Measurements from ENCODE around the gene SLC19A1. TPM values are rescaled to one million over a fixed set of nuclear protein-coding genes. Genes with fewer than 3 reads are reported as not detected.

Gene SLC19A1
- total RNA-seq, 2 donors from 2014 or later: 5.4 to 8.6 TPM

DNA sequence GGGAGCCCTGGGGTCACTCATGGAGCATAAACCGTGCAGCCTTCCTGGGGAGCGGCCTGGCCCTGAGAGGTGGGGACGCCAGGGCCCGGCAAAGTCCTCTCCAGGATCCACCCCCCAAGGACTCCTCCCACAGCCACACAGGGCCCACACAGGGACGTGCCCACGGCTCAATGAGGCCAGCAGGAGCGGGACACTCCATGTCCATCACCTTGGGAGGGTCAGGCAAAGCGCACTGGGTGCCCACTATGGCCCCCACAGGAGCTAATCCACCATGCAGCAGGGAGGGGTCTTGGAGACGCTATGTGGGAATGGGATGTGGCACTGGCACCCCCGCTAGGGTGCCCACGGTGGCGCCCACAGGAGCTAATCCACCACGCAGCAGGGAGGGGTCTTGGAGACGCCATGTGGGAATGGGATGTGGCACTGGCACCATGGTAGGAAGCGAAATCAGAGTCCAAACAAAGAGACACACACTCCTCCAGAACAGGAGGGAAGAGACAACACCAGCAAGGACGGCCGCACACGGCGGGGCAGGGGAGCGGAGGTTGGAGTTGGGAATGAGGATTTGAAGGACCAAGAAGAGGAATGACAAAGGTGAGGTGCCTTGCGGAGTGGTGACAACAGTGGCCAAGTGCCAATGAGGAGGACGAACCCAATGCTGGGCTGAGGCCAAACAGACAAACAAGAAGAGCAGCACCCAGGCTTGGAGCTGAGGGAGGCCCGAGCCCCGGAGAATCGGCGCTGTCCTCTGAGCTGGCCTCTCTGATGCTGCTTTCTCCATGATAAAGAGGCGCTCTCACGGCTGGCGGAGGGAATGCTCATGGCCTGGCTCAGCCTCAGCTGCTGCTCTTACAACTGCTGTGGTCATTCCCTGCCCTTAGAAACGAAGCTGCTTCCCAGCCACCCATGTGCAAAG is 18.1 kb upstream of the SLC19A1 start:
- no peak for DNase-seq
- no peak for ATAC-seq
- intact Hi-C loops (cut with DNase I): no loop called here

DNA sequence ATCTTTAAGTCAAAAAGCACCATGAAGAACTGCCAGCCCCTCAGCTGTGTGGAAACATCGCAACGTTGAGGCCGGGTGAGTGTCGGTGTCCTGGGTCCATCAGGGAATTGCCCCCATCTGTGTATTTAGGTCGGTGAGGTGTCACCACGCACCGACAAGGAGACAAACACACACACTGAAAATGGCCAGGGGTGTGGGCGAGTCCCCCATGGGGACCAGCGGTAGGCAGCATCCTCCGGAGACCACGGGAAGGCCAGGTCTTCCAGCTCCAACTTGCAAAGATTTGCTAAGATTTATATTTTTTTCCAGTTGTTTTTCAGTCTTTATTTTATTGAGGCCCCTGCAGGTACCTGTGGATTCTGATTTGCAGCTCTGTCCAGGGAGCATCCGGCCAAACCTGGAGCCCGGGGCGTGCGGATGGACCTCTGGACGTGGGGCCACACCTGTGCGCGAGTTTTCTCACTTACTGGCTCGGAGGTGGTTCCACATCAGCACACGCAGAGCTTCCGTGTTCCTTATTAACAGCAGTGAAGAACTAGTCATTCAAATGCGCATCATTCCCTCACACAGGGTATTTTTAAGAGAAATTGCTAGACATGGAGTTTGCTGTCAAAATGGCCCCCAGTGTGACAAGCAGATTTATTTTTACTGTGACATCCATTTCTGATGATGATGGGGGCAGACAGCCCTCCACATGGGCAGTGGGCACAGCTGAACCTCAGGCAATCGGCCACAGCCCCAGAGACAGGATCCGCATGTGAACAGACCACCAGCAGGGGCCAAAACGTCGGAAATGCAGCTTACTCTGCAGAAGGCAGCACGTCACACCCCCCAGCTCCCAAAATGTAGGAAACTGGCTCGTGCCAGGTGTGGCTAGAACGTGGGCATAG is 17.2 kb upstream of the SLC19A1 start:
- intact Hi-C loops (cut with DNase I): loop anchor here in 1 of 2 donors (5.0 kb wide), 2 partner anchors 38 to 363 kb away; no protein-coding TSS in a partner anchor
- no peak for ATAC-seq
- DNase-seq: no peak

DNA sequence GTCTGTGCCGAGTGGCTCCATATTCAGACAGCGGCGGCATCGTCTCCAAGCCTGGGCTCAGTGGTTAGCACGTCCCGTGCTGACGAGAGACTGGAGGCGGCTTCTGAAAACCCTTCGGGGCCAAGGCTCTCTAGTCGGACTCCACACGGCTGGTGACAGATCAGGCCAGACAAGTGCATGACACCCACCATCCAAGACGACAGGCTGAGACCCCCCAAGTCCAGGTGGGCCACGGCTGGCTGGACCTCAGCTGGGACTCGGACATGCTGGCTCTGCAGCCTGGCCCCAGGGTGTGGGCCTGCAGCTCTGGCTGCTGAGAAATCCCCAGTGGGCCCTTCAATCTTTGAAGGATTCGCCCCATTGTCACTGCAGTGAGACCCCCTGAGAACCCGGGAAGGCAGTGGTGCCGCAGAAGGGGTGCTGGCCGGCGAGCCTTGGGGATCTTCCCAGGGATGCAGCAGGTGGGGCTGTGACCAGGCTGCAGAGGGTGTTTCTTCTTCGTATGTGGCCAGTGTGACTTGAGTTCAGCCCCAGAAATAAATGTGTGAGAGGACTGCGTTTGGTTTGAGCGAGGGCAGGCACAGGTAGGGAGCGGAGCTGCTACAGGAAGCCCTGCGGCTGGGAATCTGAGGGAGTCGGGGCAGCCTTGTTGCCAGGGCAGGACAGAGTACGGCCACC is 15.9 kb upstream of the SLC19A1 start:
- intact Hi-C loops (cut with DNase I): loop anchor here in 1 of 2 donors (5.0 kb wide), 2 partner anchors 39 to 364 kb away; no protein-coding TSS in a partner anchor
- ATAC-seq: no peak
- DNase-seq: peak; percentile 17

DNA sequence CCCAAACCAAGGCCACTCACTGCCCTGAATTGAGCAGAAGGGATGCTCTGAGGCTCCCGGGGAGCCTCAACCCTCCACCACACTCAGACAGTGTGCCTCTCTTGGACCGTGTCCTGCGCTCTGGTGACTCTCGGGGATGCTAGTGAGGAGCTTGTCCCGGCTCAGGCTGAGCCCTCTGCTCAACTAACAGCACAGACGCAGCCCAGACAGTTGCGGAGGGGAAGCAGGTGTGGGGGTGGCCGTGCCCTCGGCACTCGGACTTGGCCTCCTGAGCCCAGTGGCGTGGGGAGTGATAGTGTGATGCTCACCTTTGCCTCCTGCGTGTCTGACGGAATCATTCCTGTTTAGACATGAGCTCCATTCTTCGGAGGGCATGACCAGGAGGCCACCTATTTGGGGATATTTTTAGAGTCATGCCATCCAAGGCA is 15.4 kb upstream of the SLC19A1 start:
- no peak for ATAC-seq
- intact Hi-C loops (cut with DNase I): loop anchor here (2.0 to 5.0 kb wide), 3 partner anchors 40 to 365 kb away; no protein-coding TSS in a partner anchor
- DNase-seq: no peak

DNA sequence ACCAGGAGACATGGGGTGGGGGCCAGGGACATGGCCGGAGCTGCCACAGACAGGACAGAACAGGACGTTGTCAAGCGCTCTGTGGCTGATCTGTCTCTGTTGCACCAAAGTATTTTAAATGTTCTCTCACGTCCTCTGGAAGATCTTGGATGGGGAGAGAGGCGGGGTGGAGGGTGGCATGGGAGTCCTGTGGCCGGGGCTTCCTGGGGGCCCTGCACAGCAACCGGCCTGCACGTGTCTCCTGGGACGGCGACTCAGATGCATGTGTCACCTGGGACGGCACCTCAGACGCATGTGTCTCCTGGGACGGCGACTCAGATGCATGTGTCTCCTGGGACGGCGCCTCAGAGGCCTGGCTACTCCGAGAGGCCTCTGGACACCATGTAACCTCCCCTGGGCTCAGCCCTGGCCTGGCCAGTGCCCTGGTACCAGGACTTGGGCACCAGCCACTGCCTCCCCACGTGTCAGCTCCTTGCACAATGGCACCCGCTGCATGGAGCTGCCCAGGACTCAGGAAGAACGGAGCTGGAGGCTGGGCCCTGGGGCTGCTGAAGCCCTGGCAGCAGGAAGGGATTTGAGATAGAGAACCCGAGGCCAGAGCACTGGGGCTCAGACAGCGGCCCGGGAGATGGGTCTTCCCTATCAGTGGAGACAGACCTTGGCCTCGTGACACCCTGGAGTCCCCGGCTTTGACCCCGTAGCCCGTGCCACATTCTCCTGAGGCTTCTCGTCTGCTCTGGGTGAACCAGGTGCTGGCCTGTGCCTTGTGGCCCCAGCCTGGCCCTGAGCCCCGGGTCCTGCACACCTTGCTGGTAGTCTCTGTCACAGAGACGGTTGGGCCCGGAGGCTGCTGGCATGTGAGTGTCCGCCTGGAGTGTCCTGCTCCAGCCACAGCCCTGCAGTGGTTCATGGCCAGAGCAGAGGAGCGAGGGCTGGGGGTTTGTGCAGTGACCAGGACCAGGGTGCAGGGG is 14.7 kb upstream of the SLC19A1 start:
- DNase-seq (peak; percentile 25), ATAC-seq (peak in 1 of 2 donors; percentile 29)
- intact Hi-C loops (cut with DNase I): loop anchor here (2.0 to 5.0 kb wide), 3 partner anchors 40 to 365 kb away; no protein-coding TSS in a partner anchor

DNA sequence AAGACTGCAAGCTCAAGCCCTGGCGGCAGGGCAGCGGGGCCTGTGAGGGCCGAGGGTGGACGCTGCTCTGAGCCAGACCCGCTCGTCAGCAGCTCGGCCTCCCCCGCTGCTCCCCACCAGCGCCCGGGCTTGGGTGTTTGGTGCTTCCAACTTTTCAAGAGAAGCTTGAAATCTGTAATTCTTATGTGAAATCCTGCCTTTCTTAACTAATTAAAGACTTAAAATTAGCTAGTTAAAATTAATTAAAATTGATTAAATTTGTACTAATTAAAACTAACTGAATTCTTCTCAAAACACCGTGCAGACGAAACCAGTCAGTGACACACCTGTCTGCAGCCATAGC is 14.0 kb upstream of the SLC19A1 start:
- DNase-seq (no peak), ATAC-seq (no peak)
- intact Hi-C loops (cut with DNase I): loop anchor here (2.0 to 5.0 kb wide), 3 partner anchors 41 to 366 kb away; no protein-coding TSS in a partner anchor

DNA sequence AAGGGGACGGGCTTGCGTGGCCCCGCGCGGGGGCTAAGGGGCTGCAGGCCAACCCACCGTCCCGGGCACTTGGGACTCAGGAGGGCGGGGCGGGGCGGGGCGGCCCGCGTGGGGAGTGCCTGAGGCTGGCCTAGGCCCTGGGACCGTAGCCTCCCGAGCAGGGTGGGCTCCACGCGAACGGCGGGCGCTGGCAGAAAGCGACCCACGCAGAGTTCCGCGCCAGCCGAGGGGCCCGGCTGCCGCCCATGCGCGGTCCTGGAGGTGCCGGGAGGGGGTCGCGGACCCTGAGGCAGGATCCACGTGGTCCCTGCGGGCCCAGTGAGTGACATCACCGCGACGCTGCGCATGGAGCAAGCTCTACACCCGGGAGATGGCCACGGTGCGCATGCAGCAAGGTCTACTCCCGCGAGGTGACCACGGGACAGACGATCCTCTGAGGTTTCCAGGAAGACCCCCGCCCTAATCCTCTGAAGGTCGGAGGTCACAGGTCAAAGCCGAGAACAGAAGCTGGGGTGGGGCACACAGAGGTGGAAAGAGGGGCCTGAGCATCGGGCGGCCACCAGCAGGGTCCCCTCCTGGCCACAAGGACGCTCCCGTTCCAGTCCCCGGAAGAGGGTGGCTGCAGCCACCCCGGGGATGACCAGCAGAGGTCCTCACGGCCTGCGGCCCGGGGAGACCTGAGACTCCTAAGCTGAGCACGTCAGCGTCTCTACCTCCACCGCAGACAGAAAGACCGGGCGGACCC is 13.5 kb upstream of the SLC19A1 start:
- DNase-seq: peak; percentile 72
- intact Hi-C loops (cut with DNase I): loop anchor here (1.0 to 5.0 kb wide), 4 partner anchors 42 to 367 kb away; no protein-coding TSS in a partner anchor
- peak; percentile 86 to 92 for ATAC-seq

DNA sequence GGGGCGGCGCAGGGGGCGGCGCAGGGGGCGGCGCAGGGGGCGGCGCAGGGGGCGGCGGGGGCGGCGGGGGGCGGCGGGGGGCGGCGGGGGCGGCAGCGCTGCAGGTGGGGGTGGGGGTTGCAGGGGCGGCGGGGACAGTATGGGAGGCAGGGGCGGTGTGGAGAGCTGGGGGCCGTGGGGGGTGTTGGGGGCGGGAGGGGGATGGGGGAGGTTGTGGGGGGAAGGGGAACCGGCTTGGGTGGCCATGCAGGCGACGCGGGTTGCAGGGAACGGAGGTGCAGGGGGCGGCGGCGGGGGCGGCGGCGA is 13.0 kb upstream of the SLC19A1 start:
- DNase-seq: no peak
- intact Hi-C loops (cut with DNase I): loop anchor here in 1 of 2 donors (1.0 to 5.0 kb wide), 3 partner anchors 42 to 367 kb away; no protein-coding TSS in a partner anchor
- ATAC-seq: no peak

DNA sequence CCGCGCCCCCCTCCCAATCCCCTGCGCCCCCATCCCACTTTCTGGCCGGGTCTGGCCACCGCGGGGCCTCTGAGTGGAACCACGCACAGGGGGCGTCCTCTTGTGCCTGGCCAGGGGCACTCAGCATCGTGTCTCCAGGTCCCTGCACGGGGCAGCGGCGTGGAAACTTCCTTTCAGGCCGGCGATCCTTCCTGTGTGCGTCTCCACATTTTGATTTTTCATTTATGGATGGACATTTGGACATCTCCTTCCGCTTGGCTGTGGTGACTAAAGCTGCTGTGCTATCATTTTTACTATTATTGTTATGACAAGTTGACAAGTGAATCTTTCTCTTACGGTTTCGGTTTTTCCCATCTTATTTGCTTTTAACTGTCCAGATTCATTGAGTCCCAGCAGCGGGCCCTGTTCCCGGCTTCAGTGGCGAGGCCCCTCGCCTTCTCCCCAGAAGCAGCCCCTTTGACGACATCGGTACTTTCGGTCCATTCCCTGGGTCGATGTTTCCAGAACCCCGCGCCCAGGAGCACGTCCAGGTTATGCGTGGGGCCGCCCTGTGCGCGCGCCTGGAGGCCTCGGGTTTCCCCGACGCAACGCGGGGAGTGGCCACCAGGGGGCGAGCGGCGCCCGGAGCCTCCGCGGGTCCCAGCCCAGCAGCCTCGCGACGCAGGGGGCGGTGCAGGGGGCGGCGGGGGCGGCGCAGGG is 12.4 kb upstream of the SLC19A1 start:
- intact Hi-C loops (cut with DNase I): loop anchor here in 1 of 2 donors (1.0 to 5.0 kb wide), 3 partner anchors 43 to 368 kb away; no protein-coding TSS in a partner anchor
- peak; percentile 67 to 72 for ATAC-seq
- DNase-seq: peak; percentile 84

DNA sequence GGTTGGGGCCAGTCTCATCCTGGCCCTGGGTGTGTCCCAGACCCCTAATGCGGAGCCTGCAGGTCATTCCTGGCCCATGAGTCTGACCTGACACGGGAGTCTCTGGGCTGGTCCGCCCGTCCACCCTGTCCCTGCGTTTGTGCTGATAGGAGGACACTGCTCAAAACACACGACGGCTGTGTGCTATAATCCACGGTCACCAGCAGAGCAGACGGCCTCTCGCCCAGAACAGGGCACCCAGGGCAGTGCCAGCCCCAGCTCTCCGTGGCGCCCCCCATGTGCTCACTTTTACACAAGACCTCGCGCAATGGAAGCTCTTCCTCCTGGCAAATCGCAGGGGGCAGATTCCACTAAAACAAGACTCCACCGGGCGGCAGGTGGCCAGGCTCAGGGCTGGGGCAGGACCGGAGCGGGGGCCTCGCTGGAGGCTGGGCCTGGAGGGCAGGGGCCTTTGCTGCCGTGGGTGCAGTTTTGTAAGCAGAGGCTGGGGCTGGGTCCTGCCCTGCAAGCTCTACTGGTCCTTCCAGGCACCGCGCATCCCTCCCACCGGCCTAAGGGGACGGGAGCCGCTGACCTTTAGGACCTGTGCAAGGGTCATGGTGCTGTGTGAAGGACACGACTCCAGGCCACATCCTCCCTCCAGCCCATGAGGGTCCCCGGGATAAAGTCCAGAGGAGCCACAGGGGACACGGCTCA is 10.6 kb upstream of the SLC19A1 start:
- intact Hi-C loops (cut with DNase I): no loop called here
- no peak for ATAC-seq
- DNase-seq: peak; percentile 14

DNA sequence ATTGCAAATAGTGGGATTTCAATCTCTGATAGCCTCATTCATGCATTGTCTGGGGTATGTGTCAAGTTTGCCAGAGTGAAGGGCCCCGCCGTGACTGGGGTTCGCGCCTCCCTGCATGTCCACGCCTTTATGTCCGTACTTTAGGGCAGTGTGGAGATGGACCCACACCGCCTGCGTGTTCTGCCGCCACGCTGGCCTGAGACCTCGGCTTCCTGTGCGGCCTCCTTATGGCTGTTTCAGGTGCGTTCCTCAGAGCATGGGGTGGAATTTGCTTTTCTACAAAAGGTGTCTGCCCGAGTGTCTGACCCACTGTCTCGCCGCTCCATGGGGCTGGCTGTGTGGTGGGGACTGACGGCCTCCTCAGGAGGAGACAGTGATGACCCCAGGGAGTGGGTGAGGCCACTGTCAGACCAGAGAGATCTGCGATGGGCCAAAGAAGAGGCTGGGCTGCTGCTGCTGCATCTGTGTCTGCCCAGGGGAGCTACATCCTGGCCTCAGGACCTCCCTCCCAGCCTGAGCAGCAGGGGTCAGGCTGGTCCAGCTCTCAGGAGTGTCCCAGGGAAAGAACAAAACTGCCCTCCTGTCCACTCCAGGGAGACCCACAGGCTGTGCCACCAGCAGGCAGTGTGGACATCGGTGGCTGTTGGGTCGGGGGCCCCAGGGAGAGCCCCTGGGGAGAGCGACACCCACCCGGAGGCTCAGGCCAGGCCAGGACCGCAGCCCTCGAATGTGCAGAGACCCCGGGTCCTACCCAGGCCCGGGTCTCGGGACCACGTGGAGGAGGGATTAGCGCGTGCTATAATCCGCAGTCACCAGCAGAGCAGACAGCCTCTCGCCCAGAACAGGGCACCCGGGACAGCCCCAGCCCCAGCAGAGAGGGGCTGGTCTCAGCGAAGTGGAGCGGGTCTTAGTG is 9.8 kb upstream of the SLC19A1 start:
- peak; percentile 18 for DNase-seq

DNA sequence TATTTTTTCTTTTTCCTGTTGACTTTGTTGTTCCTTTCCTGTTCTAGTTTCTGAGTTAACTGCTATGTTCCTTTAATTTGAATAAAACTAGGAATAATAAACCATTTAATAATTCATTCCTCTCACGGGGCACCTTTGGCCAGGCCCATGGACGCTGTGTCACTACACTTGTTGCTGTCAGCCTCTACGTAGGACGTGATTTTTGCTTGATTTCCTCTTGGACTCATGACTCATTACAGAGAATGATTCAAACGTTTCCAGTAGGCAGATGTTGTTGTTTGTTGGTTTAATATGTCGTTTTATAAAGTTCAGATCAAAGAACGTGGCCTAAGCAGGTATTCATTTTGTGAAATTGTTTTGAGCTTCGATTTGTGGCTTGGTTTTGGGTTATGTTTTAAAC is 9.1 kb upstream of the SLC19A1 start:
- DNase-seq (no peak), ATAC-seq (no peak)
- intact Hi-C loops (cut with DNase I): no loop called here

More for the DNA sequence above, 9.8 kb upstream of the SLC19A1 start:
- no peak for ATAC-seq
- intact Hi-C loops (cut with DNase I): no loop called here

DNA sequence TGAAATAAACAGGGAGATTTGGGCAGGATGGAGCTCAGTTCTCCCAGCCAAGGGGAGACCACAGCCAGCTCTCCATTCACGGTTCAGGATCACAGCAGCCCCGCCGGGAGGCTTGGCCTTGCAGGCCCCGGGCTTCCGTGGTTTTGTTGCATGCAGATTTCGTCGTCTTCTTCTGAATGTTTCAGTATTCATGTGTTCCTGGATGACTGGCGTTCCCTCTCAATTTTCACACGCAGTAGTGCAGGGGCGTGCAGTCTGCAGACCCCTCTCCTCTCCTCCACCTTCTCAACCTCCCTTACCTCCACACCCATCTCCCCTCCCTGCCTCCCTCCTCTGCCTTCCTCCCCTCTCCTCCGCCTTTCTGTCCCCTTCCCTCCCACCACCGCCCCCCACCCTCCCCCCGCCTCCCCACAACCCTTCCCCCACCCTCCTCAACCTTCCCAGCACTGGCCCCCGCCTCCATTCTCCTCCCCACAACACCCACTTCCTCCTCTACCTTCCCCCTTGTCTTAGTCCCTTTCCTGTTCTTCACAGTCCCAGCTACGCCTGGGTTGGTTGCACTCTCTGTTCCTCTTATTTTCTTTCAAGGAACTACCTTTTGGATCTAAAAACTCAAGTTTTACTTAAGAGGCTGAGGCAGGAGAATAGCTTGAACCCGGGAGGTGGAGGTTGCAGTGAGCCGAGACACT is 8.4 kb upstream of the SLC19A1 start:
- peak in 1 of 2 donors; percentile 24 for ATAC-seq
- intact Hi-C loops (cut with DNase I): no loop called here
- no peak for DNase-seq

Data from left cardiac atrium (tissue), 4 donors.